Panc1 (cell line): Measurements from ENCODE around the gene RPS2.

Experiments used
- POLR2AphosphoS5 ChIP-seq: IDR thresholded peaks from 2 replicates; pipeline ENCODE4 v1.6.1; 2012; ENCODE audit warnings: mild to moderate bottlenecking, low read depth, low read length, moderate library complexity
- TF ChIP-seq, protein P1 (sequence below): fragments of 450-650 bp; IDR thresholded peaks from 2 replicates; pipeline ENCODE4 v1.5.1; 2017; ENCODE audit warnings: mild to moderate bottlenecking

GRCh38 chr16:1932050-1933028, 32.3 kb downstream of the RPS2 start:
- TF ChIP-seq, protein P1, sequence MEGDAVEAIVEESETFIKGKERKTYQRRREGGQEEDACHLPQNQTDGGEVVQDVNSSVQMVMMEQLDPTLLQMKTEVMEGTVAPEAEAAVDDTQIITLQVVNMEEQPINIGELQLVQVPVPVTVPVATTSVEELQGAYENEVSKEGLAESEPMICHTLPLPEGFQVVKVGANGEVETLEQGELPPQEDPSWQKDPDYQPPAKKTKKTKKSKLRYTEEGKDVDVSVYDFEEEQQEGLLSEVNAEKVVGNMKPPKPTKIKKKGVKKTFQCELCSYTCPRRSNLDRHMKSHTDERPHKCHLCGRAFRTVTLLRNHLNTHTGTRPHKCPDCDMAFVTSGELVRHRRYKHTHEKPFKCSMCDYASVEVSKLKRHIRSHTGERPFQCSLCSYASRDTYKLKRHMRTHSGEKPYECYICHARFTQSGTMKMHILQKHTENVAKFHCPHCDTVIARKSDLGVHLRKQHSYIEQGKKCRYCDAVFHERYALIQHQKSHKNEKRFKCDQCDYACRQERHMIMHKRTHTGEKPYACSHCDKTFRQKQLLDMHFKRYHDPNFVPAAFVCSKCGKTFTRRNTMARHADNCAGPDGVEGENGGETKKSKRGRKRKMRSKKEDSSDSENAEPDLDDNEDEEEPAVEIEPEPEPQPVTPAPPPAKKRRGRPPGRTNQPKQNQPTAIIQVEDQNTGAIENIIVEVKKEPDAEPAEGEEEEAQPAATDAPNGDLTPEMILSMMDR: peak; percentile 76
- no peak for TF ChIP-seq POLR2AphosphoS5
